PC-9 (cell line): Measurements from ENCODE around the gene MED16. TPM values are rescaled to one million over a fixed set of nuclear protein-coding genes. Genes with fewer than 3 reads are reported as not detected.

ENCODE experiments used
- BruUV-seq: library from RNA; stranded (reverse); fragments of 400-500 nt; replicated peaks from 2 replicates; lab custom pipeline; 2021; lab: Mats Ljungman, UMichigan
- CTCF ChIA-PET: fragments of 300-600 bp; sonication (Branson Sonifier 250); formaldehyde crosslinking; loops from one replicate; lab custom pipeline; 2022; ENCODE audit warnings: antibody characterized with exemption; lab: Charles Lee
- POLR2A ChIA-PET: fragments of 300-600 bp; sonication (Branson Sonifier 250); formaldehyde crosslinking; loops from one replicate; lab custom pipeline; 2022; ENCODE audit warnings: antibody characterized with exemption; ENCODE audit not compliant: unreplicated experiment; lab: Charles Lee
- DNase-seq, 2 experiments: peaks; one replicate each; pipeline versions ENCODE4 v3.0.0 to v3.0.0-alpha.2; 2015 to 2022; ENCODE audit warnings: mixed read lengths in 1 of 2
- H2AFZ ChIP-seq: fragments of 200-600 bp; sonication (generic); 2 replicates; pipeline ENCODE4 v1.8.1; 2017; ENCODE audit warnings: antibody characterized with exemption
- H3F3A ChIP-seq: fragments of 200-600 bp; sonication (generic); 2 replicates; pipeline ENCODE4 v1.8.1; 2017; ENCODE audit warnings: antibody characterized with exemption, mild to moderate bottlenecking, low read depth; ENCODE audit not compliant: insufficient read depth
- H3K27ac ChIP-seq: fragments of 200-600 bp; sonication (generic); 2 replicates; pipeline ENCODE4 v1.6.1; 2016; ENCODE audit warnings: mixed run types
- H3K27me3 ChIP-seq: fragments of 200-600 bp; sonication (generic); 2 replicates; pipeline ENCODE4 v1.6.1; 2016; ENCODE audit warnings: low read depth, mixed run types; ENCODE audit not compliant: insufficient read depth
- H3K36me3 ChIP-seq: fragments of 200-600 bp; sonication (generic); 2 replicates; pipeline ENCODE4 v1.6.1; 2016; ENCODE audit warnings: low read depth, mixed run types
- H3K4me1 ChIP-seq: fragments of 200-600 bp; sonication (generic); replicated peaks from 2 replicates; pipeline ENCODE4 v1.6.1; 2016; ENCODE audit warnings: mixed run types; ENCODE audit not compliant: insufficient read depth
- H3K4me2 ChIP-seq: fragments of 200-600 bp; sonication (generic); 2 replicates; pipeline ENCODE4 v1.6.1; 2017; ENCODE audit warnings: mixed run types
- H3K4me3 ChIP-seq: fragments of 200-600 bp; sonication (generic); 2 replicates; pipeline ENCODE4 v1.6.1; 2016; ENCODE audit warnings: mixed run types
- H3K79me2 ChIP-seq: fragments of 200-600 bp; sonication (generic); 2 replicates; pipeline ENCODE4 v1.6.1; 2017; ENCODE audit warnings: low read depth, mixed run types
- H3K9me2 ChIP-seq: fragments of 200-600 bp; sonication (generic); 2 replicates; pipeline ENCODE4 v1.8.1; 2017; ENCODE audit warnings: mild to moderate bottlenecking; ENCODE audit not compliant: insufficient read depth
- H3K9me3 ChIP-seq: fragments of 200-600 bp; sonication (generic); 2 replicates; pipeline ENCODE4 v1.8.1; 2016; ENCODE audit warnings: low read depth; ENCODE audit not compliant: insufficient read depth
- H4K20me1 ChIP-seq: fragments of 200-600 bp; sonication (generic); 2 replicates; pipeline ENCODE4 v1.8.1; 2017; ENCODE audit not compliant: insufficient read depth
- EZH2 ChIP-seq: fragments of 200-600 bp; sonication (generic); IDR thresholded peaks from 2 replicates; pipeline ENCODE4 v1.8.0; 2017; ENCODE audit warnings: antibody characterized with exemption, low read depth
- intact Hi-C: fragments of 100-400 bp; cut with micrococcal nuclease; formaldehyde crosslinking; loops from one replicate; pipeline ENCODE4 v1.10.0; 2022; ENCODE audit not compliant: unreplicated experiment
- total RNA-seq: library from RNA; stranded (reverse); gene quantifications from 2 replicates; pipeline ENCODE4 v1.2.3, GENCODE V29; 2021
- TF ChIP-seq, protein P1 (sequence below): fragments of 200-600 bp; sonication (generic); conservative IDR thresholded peaks from 2 replicates; pipeline ENCODE4 v1.6.1; 2017; ENCODE audit warnings: mixed run types, antibody characterized with exemption, mild to moderate bottlenecking, moderate library complexity

Gene MED16
- total RNA-seq, 1 experiment from 2014 or later = 54.7 TPM

DNA sequence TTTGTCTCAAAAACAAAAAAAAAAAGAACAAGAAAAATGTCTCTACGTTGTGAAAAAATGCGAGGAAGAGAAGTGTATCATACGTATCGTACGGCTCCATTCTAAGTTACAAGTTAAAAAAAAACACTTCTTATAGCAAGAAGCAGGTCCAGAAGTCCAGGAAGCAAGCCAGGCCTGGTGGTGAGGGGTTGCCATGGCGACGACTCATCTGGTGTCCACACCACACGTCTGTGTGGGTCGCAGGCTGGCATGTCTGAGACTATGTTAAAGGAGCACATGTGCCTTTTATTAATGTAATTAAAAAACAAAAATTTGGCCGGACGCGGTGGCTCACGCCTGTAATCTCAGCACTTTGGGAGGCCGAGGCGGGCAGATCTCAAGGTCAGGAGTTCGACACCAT is 5.9 kb downstream of the MED16 start:
- H3K9me3 ChIP-seq = no peaks in the 10 kb centered on the region
- no peak for DNase-seq
- H3K27ac ChIP-seq = no peak overlapping the region
- no TSS peak for BruUV-seq
- H3F3A ChIP-seq = peaks cover 38% of the 10 kb centered on the region
- intact Hi-C loops = no loop called here
- TF ChIP-seq, protein P1, sequence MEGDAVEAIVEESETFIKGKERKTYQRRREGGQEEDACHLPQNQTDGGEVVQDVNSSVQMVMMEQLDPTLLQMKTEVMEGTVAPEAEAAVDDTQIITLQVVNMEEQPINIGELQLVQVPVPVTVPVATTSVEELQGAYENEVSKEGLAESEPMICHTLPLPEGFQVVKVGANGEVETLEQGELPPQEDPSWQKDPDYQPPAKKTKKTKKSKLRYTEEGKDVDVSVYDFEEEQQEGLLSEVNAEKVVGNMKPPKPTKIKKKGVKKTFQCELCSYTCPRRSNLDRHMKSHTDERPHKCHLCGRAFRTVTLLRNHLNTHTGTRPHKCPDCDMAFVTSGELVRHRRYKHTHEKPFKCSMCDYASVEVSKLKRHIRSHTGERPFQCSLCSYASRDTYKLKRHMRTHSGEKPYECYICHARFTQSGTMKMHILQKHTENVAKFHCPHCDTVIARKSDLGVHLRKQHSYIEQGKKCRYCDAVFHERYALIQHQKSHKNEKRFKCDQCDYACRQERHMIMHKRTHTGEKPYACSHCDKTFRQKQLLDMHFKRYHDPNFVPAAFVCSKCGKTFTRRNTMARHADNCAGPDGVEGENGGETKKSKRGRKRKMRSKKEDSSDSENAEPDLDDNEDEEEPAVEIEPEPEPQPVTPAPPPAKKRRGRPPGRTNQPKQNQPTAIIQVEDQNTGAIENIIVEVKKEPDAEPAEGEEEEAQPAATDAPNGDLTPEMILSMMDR = no peak
- TF ChIP-seq EZH2 = no peak
- no peaks in the 10 kb centered on the region for H3K9me2 ChIP-seq
- ChIA-PET POLR2A (no interaction called here), CTCF (no interaction called here)
- H3K4me2 ChIP-seq = no peak overlapping the region
- H3K79me2 ChIP-seq = 0 out of 2 replicates have a peak, but pooled peaks cover 2% of the 10 kb centered on the region
- H3K4me3 ChIP-seq = no peak overlapping the region
- peaks cover 46% of the 10 kb centered on the region for H4K20me1 ChIP-seq
- H2AFZ ChIP-seq = no peak overlapping the region
- H3K4me1 ChIP-seq = peaks cover 14% of the 10 kb centered on the region
- 0 out of 2 replicates have a peak, but pooled peaks cover 8% of the 10 kb centered on the region for H3K36me3 ChIP-seq
- H3K27me3 ChIP-seq = no peaks in the 10 kb centered on the region

DNA sequence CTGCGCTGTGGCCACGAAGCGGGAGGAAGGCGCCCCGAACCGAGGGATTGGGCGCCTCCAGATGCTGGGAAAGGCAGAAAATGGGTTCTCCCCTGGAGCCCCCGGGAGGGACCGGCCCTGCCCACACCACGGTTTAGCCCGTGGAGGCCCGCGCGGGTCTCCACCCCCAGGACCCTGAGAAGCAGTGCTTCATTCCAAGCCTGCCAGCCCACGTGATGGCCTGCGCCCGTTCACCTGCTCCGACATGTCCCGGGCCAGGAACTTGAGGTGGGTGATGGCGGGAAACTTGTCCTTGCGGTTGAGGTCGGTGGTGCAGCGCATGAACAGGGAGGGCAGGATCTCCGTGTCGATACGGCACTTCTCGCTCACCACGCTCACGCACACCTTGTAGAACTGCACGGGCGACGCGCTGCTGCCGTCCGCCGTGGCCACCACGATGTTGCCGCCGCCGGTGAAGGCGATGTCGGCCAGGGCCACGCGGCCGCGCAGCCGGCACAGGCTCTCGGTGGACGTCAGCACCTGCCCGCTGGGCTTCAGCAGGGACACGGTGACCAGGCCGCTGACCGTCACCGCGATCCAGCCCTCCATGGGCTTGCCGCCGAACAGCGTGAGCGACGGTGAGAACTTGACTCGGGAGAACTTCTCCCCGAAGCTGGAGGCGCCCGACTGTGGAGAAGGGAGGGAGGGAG is 7.3 kb downstream of the MED16 start:
- Histone ChIP-seq H3K9me3 (no peaks in the 10 kb centered on the region), H3F3A (peaks cover 38% of the 10 kb centered on the region), H3K27ac (no peak overlapping the region), H3K36me3 (0 out of 2 replicates have a peak, but pooled peaks cover 8% of the 10 kb centered on the region), H3K4me1 (peaks cover 14% of the 10 kb centered on the region), H3K79me2 (no peaks in the 10 kb centered on the region), H3K4me2 (no peak overlapping the region), H3K27me3 (no peaks in the 10 kb centered on the region), H3K9me2 (no peaks in the 10 kb centered on the region), H2AFZ (no peak overlapping the region), H4K20me1 (peaks cover 57% of the 10 kb centered on the region), H3K4me3 (no peak overlapping the region)
- no TSS peak for BruUV-seq
- intact Hi-C loops = no loop called here
- TF ChIP-seq EZH2 = no peak
- TF ChIP-seq, protein P1 = no peak
- CTCF ChIA-PET = no interaction called here
- DNase-seq = no peak
- POLR2A ChIA-PET = no interaction called here

DNA sequence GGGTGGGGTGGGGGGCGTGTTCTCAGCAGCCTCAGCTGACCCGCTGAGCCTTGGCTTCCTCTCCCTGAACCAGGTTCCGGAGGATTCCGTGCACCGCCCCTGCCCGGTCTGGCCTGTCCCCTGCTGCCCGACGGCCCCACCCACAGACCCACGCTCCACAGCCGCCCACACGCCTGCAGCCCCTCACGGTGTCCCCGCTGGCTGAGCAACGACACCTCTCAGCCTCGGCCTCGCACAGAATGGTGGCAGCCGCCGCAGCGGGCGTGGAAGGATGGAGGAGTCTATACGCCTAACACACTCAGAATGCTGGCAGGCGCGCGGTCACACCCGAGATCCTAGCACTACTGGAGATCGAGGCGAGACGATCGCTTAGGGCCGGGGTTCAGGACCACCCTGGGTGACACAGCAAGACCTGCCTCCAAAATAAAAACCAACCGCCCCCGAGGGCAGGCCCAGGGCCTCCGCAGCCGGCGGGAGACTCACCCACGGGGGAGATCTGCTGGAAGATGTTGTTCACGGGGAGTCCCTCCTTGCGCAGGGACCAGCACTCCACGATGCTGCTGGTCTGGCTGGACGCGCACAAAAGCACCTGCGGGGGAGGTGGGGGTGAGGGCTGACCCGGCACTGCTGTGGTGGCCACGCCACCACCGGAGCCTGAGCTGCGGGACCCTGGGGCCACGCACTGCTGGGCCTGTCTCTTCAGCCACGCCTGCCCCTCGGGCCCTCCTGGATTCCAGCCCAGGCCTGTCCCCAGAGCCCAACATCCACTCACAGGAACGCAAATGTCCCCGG is 8.4 kb downstream of the MED16 start:
- Histone ChIP-seq H2AFZ (no peak overlapping the region), H3K27ac (no peak overlapping the region), H3K79me2 (no peaks in the 10 kb centered on the region), H3K4me2 (0 out of 2 replicates have a peak overlapping the region, but pooled peaks have one; percentile 37), H3K4me3 (no peak overlapping the region), H3F3A (peaks cover 36% of the 10 kb centered on the region), H3K9me2 (no peaks in the 10 kb centered on the region), H4K20me1 (peaks cover 59% of the 10 kb centered on the region), H3K36me3 (0 out of 2 replicates have a peak, but pooled peaks cover 8% of the 10 kb centered on the region), H3K9me3 (no peaks in the 10 kb centered on the region), H3K27me3 (no peaks in the 10 kb centered on the region), H3K4me1 (peaks cover 14% of the 10 kb centered on the region)
- TF ChIP-seq EZH2 = no peak
- TF ChIP-seq, protein P1 = no peak
- intact Hi-C loops = no loop called here
- ChIA-PET CTCF (no interaction called here), POLR2A (no interaction called here)
- BruUV-seq = no TSS peak
- DNase-seq = no peak
